ENCODE data around the gene FAM149A.

Gene FAM149A

GRCh38 chr4:186105647-186106321, 1.3 kb downstream of the FAM149A start:
- DNase-seq (ENCODE audit: low read depth), result no peak

GRCh38 chr4:186107947-186108346, 3.4 kb downstream of the FAM149A start:
- no peak for DNase-seq (ENCODE audit: low read depth)

GRCh38 chr4:186108391-186108790, 3.9 kb downstream of the FAM149A start:
- DNase-seq (ENCODE audit: low read depth), result no peak

GRCh38 chr4:186109245-186109644, 4.7 kb downstream of the FAM149A start:
- no peak for DNase-seq (ENCODE audit: low read depth)

GRCh38 chr4:186116697-186117096, 12.2 kb downstream of the FAM149A start:
- DNase-seq (ENCODE audit: low read depth), result no peak

GRCh38 chr4:186118582-186118981, 14.1 kb downstream of the FAM149A start:
- DNase-seq (ENCODE audit: low read depth), result no peak

GRCh38 chr4:186121057-186121456, 16.6 kb downstream of the FAM149A start:
- DNase-seq (ENCODE audit: low read depth), result no peak

GRCh38 chr4:186128842-186129241, 24.3 kb downstream of the FAM149A start:
- no peak for DNase-seq (ENCODE audit: low read depth)

- no peak for DNase-seq (ENCODE audit: low read depth)
These were observed 27.4 kb downstream of the FAM149A start for GRCh38 chr4:186131935-186132334.

- DNase-seq (ENCODE audit: low read depth), result no peak
These were observed 28.2 kb downstream of the FAM149A start for GRCh38 chr4:186132577-186133242.

- no peak for DNase-seq (ENCODE audit: low read depth)
These were observed 29.8 kb downstream of the FAM149A start for GRCh38 chr4:186134257-186134656.

- DNase-seq (ENCODE audit: low read depth), result no peak
These were observed 30.4 kb downstream of the FAM149A start for GRCh38 chr4:186134861-186135260.

- DNase-seq (ENCODE audit: low read depth), result no peak
These were observed 32.8 kb downstream of the FAM149A start for GRCh38 chr4:186137196-186137794.

GRCh38 chr4:186144198-186144945, 39.9 kb downstream of the FAM149A start:
- DNase-seq (ENCODE audit: low read depth), result no peak

GRCh38 chr4:186144946-186145569, 40.6 kb downstream of the FAM149A start:
- DNase-seq (ENCODE audit: low read depth), result no peak

- no peak for DNase-seq (ENCODE audit: low read depth)
These were observed 42.0 kb downstream of the FAM149A start for GRCh38 chr4:186146458-186146857.

- no peak for DNase-seq (ENCODE audit: low read depth)
These were observed 44.0 kb downstream of the FAM149A start for GRCh38 chr4:186148336-186148975.

- DNase-seq (ENCODE audit: low read depth), result peak; percentile 9
These were observed 45.4 kb downstream of the FAM149A start for GRCh38 chr4:186149872-186150271.

GRCh38 chr4:186150926-186151325, 46.4 kb downstream of the FAM149A start:
- no peak for DNase-seq (ENCODE audit: low read depth)

- DNase-seq (ENCODE audit: low read depth), result no peak
These were observed 47.0 kb downstream of the FAM149A start for GRCh38 chr4:186151499-186151898.

- DNase-seq (ENCODE audit: low read depth), result no peak
These were observed 53.7 kb downstream of the FAM149A start for GRCh38 chr4:186158021-186158813.

Measured in activated T-helper 9 cell treated with anti-CD3 and anti-CD28 coated beads, Interleukin-2, amount 50 U/mL, for 16 hours (primary cell).